GM18517 (cell line): ENCODE measurements around the gene ARL2BP.
"Not testable (repeated sequence)": the region's sequence is repeated elsewhere in the genome, so short reads cannot be mapped to it uniquely, and the experiment has no call there.

Source experiments
- ATAC-seq: cut with Tn5 transposase; IDR thresholded peaks from one replicate; pipeline ENCODE4 v1.9.1; 2021; ENCODE audit warnings: mild to moderate bottlenecking, moderate library complexity; ENCODE audit not compliant: unreplicated experiment

The ARL2BP gene

GRCh38 chr16:57263541-57264351, 18.7 kb downstream of the ARL2BP start:
- ATAC-seq, result no peak

- no peak for ATAC-seq
Observed at GRCh38 chr16:57264381-57264780, 19.3 kb downstream of the ARL2BP start.

GRCh38 chr16:57264950-57265371, 19.9 kb downstream of the ARL2BP start:
- no peak for ATAC-seq

- ATAC-seq, result no peak
Observed at GRCh38 chr16:57265850-57266530, 20.9 kb downstream of the ARL2BP start.

GRCh38 chr16:57266531-57267260, 21.6 kb downstream of the ARL2BP start:
- ATAC-seq, result no peak

- not testable (repeated sequence) for ATAC-seq
Observed at GRCh38 chr16:57267343-57267742, 22.3 kb downstream of the ARL2BP start.

GRCh38 chr16:57268804-57269800, 24.0 kb downstream of the ARL2BP start:
- ATAC-seq, result no peak

- no peak for ATAC-seq
Observed at GRCh38 chr16:57270221-57271062, 25.4 kb downstream of the ARL2BP start.

GRCh38 chr16:57271063-57271345, 25.9 kb downstream of the ARL2BP start:
- no peak for ATAC-seq

GRCh38 chr16:57271867-57272495, 26.9 kb downstream of the ARL2BP start:
- ATAC-seq, result no peak

- ATAC-seq, result no peak
Observed at GRCh38 chr16:57273359-57273758, 28.3 kb downstream of the ARL2BP start.

GRCh38 chr16:57273826-57274225, 28.8 kb downstream of the ARL2BP start:
- ATAC-seq, result no peak

- ATAC-seq, result not testable (repeated sequence)
Observed at GRCh38 chr16:57275946-57276345, 30.9 kb downstream of the ARL2BP start.

- no peak for ATAC-seq
Observed at GRCh38 chr16:57276596-57276995, 31.5 kb downstream of the ARL2BP start.

- ATAC-seq, result no peak
Observed at GRCh38 chr16:57277586-57277985, 32.5 kb downstream of the ARL2BP start.

GRCh38 chr16:57278494-57278893, 33.4 kb downstream of the ARL2BP start:
- no peak for ATAC-seq

- no peak for ATAC-seq
Observed at GRCh38 chr16:57279780-57280638, 35.0 kb downstream of the ARL2BP start.

GRCh38 chr16:57281791-57282190, 36.7 kb downstream of the ARL2BP start:
- ATAC-seq, result no peak
